Adrenal gland (tissue), 5 donors: Measurements from ENCODE around the gene CDC25C.

Experiments used
- POLR2A ChIP-seq, 2 donors: fragments of 450-650 bp; IDR thresholded peaks; one replicate each; pipeline ENCODE4 v1.6.1; 2017; ENCODE audit warnings: antibody characterized with exemption in 2 of 2, mild to moderate bottlenecking in 2 of 2, moderate library complexity in 1 of 2
- TF ChIP-seq, protein P1 (sequence below), 6 experiments: fragments of 450-650 bp in 4 of 6; fragments of 200-600 bp in 2 of 6; sonication (generic) in 1 of 6; IDR thresholded peaks; 1 replicate in 5 of 6; 2 replicates in 1 of 6; pipeline versions ENCODE4 v1.5.1 to v1.8.0; 2016 to 2021; ENCODE audit warnings: antibody characterized with exemption in 6 of 6, mild to moderate bottlenecking in 2 of 6, moderate library complexity in 1 of 6
- donor health status: DM: no; HTN: no; CAD: no.

DNA sequence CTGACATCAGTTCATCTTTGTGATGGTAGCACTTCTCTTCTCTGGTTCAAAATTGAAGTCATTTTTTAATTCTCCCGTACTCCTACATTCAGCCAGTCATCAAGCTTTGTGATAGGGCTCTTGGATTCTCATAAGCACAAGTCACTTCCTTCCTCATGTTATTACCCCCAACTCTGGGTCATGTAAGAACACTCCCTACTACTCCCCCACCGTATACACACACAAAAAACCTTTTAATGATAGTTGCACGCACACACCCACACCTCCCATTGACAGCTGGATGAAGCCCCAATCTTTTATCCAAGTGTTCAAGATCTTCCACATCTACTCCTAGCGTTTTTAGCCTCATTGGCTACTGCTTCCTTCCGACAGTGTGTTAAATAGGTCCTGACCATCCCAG lies 37.7 kb upstream of the CDC25C start:
- TF ChIP-seq, protein P1, sequence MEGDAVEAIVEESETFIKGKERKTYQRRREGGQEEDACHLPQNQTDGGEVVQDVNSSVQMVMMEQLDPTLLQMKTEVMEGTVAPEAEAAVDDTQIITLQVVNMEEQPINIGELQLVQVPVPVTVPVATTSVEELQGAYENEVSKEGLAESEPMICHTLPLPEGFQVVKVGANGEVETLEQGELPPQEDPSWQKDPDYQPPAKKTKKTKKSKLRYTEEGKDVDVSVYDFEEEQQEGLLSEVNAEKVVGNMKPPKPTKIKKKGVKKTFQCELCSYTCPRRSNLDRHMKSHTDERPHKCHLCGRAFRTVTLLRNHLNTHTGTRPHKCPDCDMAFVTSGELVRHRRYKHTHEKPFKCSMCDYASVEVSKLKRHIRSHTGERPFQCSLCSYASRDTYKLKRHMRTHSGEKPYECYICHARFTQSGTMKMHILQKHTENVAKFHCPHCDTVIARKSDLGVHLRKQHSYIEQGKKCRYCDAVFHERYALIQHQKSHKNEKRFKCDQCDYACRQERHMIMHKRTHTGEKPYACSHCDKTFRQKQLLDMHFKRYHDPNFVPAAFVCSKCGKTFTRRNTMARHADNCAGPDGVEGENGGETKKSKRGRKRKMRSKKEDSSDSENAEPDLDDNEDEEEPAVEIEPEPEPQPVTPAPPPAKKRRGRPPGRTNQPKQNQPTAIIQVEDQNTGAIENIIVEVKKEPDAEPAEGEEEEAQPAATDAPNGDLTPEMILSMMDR (IDR thresholded peaks at IDR 0.05): no peak
- no peak for TF ChIP-seq POLR2A (IDR thresholded peaks at IDR 0.05)
